ENCODE results near the gene TMEM14A. TPM values are rescaled to one million over a fixed set of nuclear protein-coding genes. Genes with fewer than 3 reads are reported as not detected.

The TMEM14A gene
- total RNA-seq, 1 experiment from 2014 or later, result 141 TPM

DNA sequence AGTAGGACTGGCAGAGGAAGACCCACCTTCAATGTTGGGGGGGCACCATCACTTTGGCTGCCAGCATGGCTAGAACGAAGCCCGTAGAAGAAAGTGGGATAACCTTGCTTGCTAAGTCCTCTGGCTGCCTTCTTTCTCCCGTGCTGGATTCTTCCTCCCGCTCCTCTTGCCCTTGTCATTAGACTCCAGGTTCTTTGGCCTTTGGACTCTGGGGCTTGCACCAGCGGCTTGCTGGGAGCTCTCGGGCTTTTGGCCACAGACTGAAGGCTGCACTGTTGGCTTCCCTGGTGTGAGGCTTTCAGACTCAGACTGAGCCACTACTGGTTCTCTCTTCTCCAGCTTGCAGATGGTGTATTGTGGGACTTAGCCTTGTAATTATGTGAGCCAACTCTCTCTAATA lies 64.2 kb downstream of the TMEM14A start:
- DNase-seq (ENCODE audit: low spot score), result no peak

DNA sequence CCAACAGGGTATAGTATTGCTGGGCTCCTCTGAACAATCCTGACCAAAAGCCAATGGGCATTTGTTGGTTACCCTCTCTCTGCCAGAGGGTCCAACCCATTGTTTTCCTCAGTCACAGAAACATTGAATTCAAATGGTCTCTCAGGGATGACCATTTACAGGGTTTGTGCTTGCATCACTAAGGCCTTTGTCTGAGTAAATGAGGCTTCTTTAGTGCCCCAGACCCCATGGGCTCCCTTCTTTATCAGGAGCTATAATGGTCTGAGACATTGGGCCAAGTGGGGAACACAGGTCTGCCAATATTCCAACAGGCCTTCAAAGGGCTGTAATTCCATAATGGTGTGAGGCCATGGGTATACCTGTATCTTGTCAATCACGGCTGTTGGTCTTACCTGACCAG lies 65.2 kb downstream of the TMEM14A start:
- DNase-seq (ENCODE audit: low spot score), result no peak

Other genes starting within 250 kb of the TMEM14A start
- 28.2 and 29.7 TPM in 2 replicates for gene TRAM2, start 94.1 kb upstream of the TMEM14A start, total RNA-seq (2014; rRNA removed; shearing (Covaris generic))
- 0.37 TPM in 1 of 2 replicates, not detected in the other for gene GSTA2, start 92.4 kb downstream of the TMEM14A start, total RNA-seq (2014; rRNA removed; shearing (Covaris generic))
- gene GSTA1, start 132.7 kb downstream of the TMEM14A start, total RNA-seq (2014; rRNA removed; shearing (Covaris generic)), result not detected in 2 replicates
- not detected in 2 replicates for gene GSTA5, start 169.7 kb downstream of the TMEM14A start, total RNA-seq (2014; rRNA removed; shearing (Covaris generic))
- 0.19 TPM in 1 of 2 replicates, not detected in the other for gene GSTA3, start 238.6 kb downstream of the TMEM14A start, total RNA-seq (2014; rRNA removed; shearing (Covaris generic))